ENCODE results near the gene CBLC.

The CBLC gene

DNA sequence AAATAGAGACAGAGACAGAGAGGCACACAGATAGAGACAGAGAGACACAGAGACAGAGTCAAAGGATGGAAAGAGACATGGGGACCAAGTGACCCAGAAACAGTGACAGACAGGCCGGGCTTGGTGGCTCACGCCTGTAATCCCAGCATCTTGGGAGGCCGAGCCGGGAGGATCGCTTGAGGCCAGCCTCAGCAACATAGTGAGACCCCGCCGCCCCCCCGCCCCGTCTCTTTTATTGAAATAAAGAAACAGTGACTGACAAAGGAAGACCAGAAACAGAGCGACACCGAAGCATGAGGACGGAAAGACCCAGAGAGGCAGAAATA, 67.6 kb downstream of the CBLC start:
- no peak for DNase-seq
- Histone ChIP-seq H3K4me2 (ENCODE audit: low read depth, low read length) (peak overlapping the region; percentile 98), H3K4me3 (ENCODE audit: low read length) (peak overlapping the region; percentile 86), H3K36me3 (replicated peaks; ENCODE audit: insufficient read depth, low read length) (no peaks in the 10 kb centered on the region), H3K27me3 (replicated peaks; ENCODE audit: insufficient read depth, low read length) (peaks cover 53% of the 10 kb centered on the region), H3K27ac (ENCODE audit: low read length) (peak overlapping the region; percentile 16; the same call in 1 of the 2 replicates), H3K9me3 (replicated peaks; ENCODE audit: insufficient read depth, low read length) (no peaks in the 10 kb centered on the region), H4K20me1 (ENCODE audit: insufficient read depth, low read length) (no peaks in the 10 kb centered on the region), H2AFZ (ENCODE audit: low read length) (peak overlapping the region; percentile 99), H3K9me2 (replicated peaks; ENCODE audit: insufficient read depth, low read length) (no peaks in the 10 kb centered on the region), H3K9ac (ENCODE audit: low read length) (peak overlapping the region; percentile 53; the same call in 1 of the 2 replicates), H3K79me2 (ENCODE audit: low read length) (no peaks in the 10 kb centered on the region), H3F3A (ENCODE audit: insufficient read depth, low read length) (no peaks in the 10 kb centered on the region; the same call in 1 of the 2 replicates), H3K4me1 (ENCODE audit: low read length) (peaks cover 17% of the 10 kb centered on the region)
- TF ChIP-seq EZH2phosphoT487 (IDR thresholded peaks at IDR 0.05; ENCODE audit: low read length) = no peak
- no peak for TF ChIP-seq EZH2 (optimal IDR thresholded peaks at IDR 0.05; ENCODE audit: low read depth, low read length)

DNA sequence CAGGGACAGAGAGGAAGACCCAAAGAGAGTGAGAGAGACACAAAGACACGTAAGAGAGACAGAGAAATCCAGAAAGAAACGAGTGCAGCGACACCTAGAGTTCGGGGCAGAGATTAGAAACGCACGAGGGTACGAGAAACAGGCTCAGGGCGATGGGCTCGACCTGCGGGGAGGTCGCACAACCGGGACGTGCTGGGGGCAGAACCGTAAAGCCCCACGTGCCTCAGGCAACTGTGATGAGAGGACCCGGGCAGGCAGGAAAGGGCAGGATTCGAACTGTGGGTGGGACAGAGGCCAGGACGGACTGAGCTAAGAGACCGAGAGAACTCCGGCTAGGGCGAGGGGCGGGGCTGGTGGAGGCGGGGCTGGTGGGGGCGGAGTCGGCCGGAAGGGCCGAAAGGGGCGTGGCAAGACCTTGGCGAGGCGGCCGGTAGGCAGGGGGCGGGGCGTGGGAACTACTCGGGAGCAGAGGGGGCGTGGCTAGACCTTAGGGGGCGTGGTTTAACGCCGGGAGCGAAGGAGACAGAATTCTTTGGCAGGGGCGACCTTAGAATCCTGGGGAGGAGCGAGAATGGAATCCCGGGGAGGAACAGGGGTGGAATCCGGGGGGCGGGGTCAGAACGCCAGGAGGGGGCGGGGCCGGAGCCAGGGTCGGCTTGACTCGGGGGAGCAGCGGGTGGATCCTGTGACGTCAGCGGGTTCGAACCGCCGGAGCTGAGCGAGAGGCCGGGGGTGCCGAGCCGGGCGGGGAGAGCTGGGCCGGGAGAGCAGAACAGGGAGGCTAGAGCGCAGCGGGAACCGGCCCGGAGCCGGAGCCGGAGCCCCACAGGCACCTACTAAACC, 68.1 kb downstream of the CBLC start, which contains the start of gene NECTIN2:
NECTIN2 (plus strand) TSS at position 686 of the 843 bp plus-strand sequence. CDS start 229 bp downstream, outside the sequence.
- peaks cover 56% of the 10 kb centered on the region for H3K27me3 ChIP-seq (replicated peaks; ENCODE audit: insufficient read depth, low read length)
- no peaks in the 10 kb centered on the region for H3K9me2 ChIP-seq (replicated peaks; ENCODE audit: insufficient read depth, low read length)
- H2AFZ ChIP-seq (ENCODE audit: low read length) = peak within 1 kb of the TSS; percentile 99
- H3K4me1 ChIP-seq (ENCODE audit: low read length) = peaks cover 17% of the 10 kb centered on the region
- no peaks in the 10 kb centered on the region for H3K36me3 ChIP-seq (replicated peaks; ENCODE audit: insufficient read depth, low read length)
- peak within 1 kb of the TSS; percentile 86 for H3K4me3 ChIP-seq (ENCODE audit: low read length)
- no peaks in the 10 kb centered on the region for H3K79me2 ChIP-seq (ENCODE audit: low read length)
- no peaks in the 10 kb centered on the region; the same call in 1 of the 2 replicates for H3F3A ChIP-seq (ENCODE audit: insufficient read depth, low read length)
- no peak for TF ChIP-seq EZH2phosphoT487 (IDR thresholded peaks at IDR 0.05; ENCODE audit: low read length)
- TF ChIP-seq, protein P1, sequence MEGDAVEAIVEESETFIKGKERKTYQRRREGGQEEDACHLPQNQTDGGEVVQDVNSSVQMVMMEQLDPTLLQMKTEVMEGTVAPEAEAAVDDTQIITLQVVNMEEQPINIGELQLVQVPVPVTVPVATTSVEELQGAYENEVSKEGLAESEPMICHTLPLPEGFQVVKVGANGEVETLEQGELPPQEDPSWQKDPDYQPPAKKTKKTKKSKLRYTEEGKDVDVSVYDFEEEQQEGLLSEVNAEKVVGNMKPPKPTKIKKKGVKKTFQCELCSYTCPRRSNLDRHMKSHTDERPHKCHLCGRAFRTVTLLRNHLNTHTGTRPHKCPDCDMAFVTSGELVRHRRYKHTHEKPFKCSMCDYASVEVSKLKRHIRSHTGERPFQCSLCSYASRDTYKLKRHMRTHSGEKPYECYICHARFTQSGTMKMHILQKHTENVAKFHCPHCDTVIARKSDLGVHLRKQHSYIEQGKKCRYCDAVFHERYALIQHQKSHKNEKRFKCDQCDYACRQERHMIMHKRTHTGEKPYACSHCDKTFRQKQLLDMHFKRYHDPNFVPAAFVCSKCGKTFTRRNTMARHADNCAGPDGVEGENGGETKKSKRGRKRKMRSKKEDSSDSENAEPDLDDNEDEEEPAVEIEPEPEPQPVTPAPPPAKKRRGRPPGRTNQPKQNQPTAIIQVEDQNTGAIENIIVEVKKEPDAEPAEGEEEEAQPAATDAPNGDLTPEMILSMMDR (IDR thresholded peaks at IDR 0.05; ENCODE audit: low read length) = peak; percentile 80
- TF ChIP-seq EZH2 (optimal IDR thresholded peaks at IDR 0.05; ENCODE audit: low read depth, low read length) = no peak
- no peaks in the 10 kb centered on the region for H4K20me1 ChIP-seq (ENCODE audit: insufficient read depth, low read length)
- no peaks in the 10 kb centered on the region for H3K9me3 ChIP-seq (replicated peaks; ENCODE audit: insufficient read depth, low read length)
- peak within 1 kb of the TSS; percentile 98 for H3K4me2 ChIP-seq (ENCODE audit: low read depth, low read length)
- H3K27ac ChIP-seq (ENCODE audit: low read length) = peak within 1 kb of the TSS; percentile 16; the same call in 1 of the 2 replicates
- H3K9ac ChIP-seq (ENCODE audit: low read length) = peak within 1 kb of the TSS; percentile 53
- peak; percentile 90 for DNase-seq

DNA sequence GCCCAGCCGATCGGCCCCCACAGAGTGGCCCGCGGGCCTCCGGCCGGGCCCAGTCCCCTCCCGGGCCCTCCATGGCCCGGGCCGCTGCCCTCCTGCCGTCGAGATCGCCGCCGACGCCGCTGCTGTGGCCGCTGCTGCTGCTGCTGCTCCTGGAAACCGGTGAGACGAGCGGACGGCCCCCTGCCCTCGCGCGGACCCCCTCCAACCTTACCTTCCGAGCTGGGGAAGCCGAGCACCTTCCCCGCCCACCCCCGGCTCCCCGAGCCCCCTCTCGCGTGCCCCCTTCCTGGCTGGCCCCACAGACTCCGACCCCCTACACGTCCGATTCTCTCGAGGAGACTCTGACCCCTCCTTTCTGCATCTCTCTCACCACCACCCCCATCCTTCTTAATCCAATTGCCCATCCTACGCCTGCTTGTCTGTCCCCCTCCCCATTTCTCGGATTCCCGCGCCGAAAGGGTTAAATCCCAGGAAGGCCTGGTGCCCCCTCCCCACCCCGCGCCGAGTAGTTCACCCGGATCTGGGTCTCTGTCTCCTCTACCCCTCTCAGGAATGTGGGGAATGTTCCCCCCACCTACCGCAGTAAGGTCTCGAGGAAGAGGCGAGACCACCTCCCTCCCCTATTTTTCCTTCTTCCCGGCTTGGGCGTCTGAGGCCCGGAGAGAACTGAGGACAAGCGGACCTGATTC, 68.9 kb downstream of the CBLC start:
- H2AFZ ChIP-seq (ENCODE audit: low read length) = peak overlapping the region; percentile 63
- no peak for DNase-seq
- no peaks in the 10 kb centered on the region; the same call in 1 of the 2 replicates for H3F3A ChIP-seq (ENCODE audit: insufficient read depth, low read length)
- peak overlapping the region; percentile 86 for H3K4me3 ChIP-seq (ENCODE audit: low read length)
- H3K36me3 ChIP-seq (replicated peaks; ENCODE audit: insufficient read depth, low read length) = no peaks in the 10 kb centered on the region
- no peak overlapping the region; the same call in 1 of the 2 replicates for H3K9ac ChIP-seq (ENCODE audit: low read length)
- TF ChIP-seq, protein P1 (IDR thresholded peaks at IDR 0.05; ENCODE audit: low read length) = no peak
- TF ChIP-seq EZH2 (optimal IDR thresholded peaks at IDR 0.05; ENCODE audit: low read depth, low read length) = no peak
- TF ChIP-seq EZH2phosphoT487 (IDR thresholded peaks at IDR 0.05; ENCODE audit: low read length) = no peak
- peak overlapping the region; percentile 98 for H3K4me2 ChIP-seq (ENCODE audit: low read depth, low read length)
- no peaks in the 10 kb centered on the region for H3K79me2 ChIP-seq (ENCODE audit: low read length)
- no peaks in the 10 kb centered on the region for H4K20me1 ChIP-seq (ENCODE audit: insufficient read depth, low read length)
- no peaks in the 10 kb centered on the region for H3K9me2 ChIP-seq (replicated peaks; ENCODE audit: insufficient read depth, low read length)
- H3K4me1 ChIP-seq (ENCODE audit: low read length) = peaks cover 17% of the 10 kb centered on the region
- H3K27me3 ChIP-seq (replicated peaks; ENCODE audit: insufficient read depth, low read length) = peaks cover 56% of the 10 kb centered on the region
- H3K9me3 ChIP-seq (replicated peaks; ENCODE audit: insufficient read depth, low read length) = no peaks in the 10 kb centered on the region
- H3K27ac ChIP-seq (ENCODE audit: low read length) = no peak overlapping the region

Measured in MM.1S (cell line).